Keratinocyte (primary cell): ENCODE measurements around the gene BAIAP2.

Experiments used
- EZH2 ChIP-seq: IDR thresholded peaks from one replicate; pipeline ENCODE4 v1.6.1; 2012; ENCODE audit warnings: inconsistent platforms, mild to moderate bottlenecking, low read length, moderate library complexity
- TF ChIP-seq, protein P1 (sequence below), 3 experiments: IDR thresholded peaks in 1 of 3; conservative IDR thresholded peaks in 1 of 3; optimal IDR thresholded peaks in 1 of 3; 2 replicates in 2 of 3; 3 replicates in 1 of 3; pipeline versions ENCODE3 to v1.5.1; 2011; ENCODE audit warnings: low read length in 3 of 3, mild to moderate bottlenecking in 3 of 3, moderate library complexity in 2 of 3, control low read depth in 1 of 3, inconsistent platforms in 1 of 3; ENCODE audit not compliant: insufficient read depth in 2 of 3; ENCODE audit errors: extremely low read depth in 1 of 3

DNA sequence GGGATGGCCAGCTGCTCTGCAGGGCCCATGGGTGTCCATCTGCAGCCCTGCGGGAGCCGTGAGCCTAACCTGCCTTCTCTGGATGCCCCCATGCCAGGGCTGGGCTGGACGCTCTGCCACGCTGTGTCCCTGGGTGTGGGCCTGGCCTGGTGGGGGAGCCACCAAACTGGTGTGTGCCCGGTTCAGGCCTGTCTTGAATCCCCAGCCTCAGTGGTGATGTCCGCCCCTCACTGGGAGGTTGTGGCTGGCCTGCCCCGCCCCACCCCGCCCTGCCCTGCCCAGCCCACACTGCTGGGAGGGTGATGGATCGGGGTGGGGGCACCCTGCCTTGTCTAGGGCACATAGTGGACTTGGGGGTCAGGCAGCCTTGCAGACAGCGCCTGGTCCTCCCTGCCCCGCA, 80.3 kb downstream of the BAIAP2 start:
- no peak for TF ChIP-seq EZH2
- TF ChIP-seq, protein P1, sequence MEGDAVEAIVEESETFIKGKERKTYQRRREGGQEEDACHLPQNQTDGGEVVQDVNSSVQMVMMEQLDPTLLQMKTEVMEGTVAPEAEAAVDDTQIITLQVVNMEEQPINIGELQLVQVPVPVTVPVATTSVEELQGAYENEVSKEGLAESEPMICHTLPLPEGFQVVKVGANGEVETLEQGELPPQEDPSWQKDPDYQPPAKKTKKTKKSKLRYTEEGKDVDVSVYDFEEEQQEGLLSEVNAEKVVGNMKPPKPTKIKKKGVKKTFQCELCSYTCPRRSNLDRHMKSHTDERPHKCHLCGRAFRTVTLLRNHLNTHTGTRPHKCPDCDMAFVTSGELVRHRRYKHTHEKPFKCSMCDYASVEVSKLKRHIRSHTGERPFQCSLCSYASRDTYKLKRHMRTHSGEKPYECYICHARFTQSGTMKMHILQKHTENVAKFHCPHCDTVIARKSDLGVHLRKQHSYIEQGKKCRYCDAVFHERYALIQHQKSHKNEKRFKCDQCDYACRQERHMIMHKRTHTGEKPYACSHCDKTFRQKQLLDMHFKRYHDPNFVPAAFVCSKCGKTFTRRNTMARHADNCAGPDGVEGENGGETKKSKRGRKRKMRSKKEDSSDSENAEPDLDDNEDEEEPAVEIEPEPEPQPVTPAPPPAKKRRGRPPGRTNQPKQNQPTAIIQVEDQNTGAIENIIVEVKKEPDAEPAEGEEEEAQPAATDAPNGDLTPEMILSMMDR (optimal IDR thresholded peaks at IDR 0.05 in 1 of 3, IDR thresholded peaks at IDR 0.05 in 1 of 3, conservative IDR thresholded peaks at IDR 0.05 in 1 of 3; ENCODE audit: extremely low read depth in 1 of 3, insufficient read depth in 2 of 3, low read length in 3 of 3): no peak
